ENCODE data around the gene CMPK2.

Gene CMPK2

DNA sequence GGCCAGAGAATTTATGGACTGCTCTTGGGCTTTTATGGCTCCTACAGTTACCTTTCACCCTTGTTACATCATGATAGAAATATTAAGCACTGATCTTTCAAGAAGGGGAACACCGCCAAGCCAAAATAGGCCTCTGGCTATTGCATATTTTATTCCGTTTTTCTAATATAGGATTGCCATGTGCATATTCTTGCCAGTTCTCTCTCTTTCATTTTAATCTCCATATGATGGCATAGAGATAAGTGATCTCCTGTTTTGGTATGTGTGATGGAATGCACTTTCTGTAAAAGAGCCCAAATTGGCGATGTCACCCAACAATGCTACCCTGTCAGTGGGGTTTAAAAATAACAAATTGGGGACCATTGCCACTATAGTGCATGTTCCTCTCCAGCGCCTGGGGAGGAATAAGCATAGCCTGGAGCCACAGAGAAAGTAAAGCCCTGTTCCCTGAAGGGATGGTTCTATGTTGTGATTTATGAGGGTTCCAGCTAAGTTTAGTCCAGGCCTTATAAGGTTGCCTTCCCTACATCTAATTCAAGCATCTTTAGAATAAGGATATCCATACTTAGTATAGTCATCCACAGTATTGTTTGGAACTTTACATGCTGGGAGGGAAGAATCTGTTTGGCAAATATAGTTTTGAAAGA, 26.9 kb downstream of the CMPK2 start:
- no peak for DNase-seq

DNA sequence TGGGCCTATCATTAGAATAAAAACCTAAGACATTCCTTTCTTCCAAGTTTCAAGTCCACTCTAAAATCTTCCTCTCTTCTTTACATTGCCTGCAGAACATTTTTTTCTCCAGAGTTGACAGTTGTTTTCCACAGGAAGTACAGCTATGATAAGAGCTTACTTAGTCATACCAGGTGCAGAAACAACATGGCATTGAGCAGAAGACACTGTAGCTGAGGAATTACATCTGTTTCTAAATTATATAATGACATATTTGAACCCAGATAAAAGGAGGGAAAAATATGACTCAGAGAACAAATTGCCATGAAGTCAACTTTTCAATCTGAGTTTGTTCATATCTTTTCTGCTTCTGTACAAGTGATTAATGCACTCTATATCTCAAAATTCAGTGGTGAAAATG, 30.2 kb downstream of the CMPK2 start:
- no peak for DNase-seq

DNA sequence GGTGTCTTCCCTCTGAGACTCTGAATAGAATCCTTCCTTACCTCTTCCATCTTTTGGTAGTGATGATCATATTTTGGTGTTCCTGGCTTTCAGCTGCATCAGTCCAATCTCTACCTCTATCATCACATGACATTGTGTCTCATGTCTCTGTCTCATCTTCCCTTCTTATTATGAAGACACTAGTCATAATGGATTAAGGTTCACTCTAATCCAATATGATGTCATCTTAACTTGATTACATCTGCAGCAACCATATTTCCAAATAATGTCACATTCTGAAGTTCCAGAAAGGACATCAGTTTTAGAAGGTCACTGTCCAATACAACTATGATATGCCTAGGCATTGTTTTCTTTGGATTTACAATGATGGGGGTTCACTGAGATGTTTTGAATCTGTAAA, 31.5 kb downstream of the CMPK2 start:
- DNase-seq = no peak

DNA sequence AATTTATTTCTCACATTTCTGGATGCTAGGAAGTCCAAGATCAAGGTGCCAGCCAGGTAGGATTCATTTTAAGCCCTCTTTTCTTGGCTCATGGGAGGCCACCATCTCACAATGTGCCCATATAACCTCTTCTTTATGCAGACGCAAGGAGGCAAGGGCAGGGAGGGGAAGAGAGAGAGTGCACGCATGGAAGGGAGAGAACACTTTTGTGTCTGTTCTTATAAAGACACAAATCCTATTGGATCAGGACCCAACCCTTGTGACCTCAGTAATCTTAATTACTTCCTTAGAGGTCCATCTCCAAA, 32.5 kb downstream of the CMPK2 start:
- DNase-seq = no peak

DNA sequence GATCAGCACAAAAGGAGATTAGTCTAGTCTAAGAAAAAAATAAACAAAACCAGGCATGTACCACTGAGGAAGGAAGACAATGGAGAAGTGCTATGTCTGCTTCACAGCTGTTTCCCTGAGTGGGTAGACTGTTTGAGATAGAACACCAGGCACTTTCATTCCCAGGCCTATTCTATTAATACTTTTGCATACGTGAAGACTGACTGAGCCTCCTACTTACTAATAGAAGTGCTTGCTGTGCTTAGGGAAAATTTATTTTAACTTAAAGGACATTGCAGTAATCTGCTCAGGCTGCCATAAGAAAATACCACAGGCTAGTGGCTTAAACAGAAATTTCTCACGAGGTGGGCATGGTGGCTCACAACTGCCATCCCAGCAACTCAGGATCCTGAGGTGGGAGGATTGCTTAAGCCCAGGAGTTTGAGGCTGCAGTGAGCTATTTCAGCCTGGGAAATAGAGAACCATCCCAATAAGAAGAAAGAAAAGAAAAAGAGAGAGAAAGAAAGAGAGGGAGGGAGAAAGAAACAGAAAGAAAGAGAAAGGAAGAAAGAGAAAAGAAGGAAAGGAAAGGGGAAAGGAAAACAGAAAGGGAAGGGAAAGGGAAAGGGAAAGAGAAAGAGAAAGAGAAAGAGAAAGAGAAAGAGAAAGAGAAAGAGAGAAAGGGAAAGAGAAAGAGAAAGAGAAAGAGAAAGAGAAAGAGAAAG, 33.0 kb downstream of the CMPK2 start:
- no peak for DNase-seq

DNA sequence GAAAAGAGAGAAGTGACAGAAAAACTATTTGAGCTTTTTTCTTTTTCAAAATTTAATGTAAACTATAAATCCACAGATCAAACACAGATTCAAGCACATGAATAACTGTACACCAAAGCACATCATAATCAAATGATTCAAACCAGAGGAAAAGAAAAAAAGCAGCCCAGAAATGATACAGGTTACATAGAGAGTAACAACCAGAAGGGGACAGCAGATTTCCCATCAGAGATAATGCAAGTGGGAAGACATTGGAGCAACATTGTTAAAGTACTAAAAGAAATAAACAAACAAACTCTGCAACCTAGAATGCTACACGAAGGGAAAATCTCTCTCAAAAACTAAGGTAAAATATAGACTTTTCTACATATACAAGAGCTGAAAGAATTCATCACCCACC, 34.5 kb downstream of the CMPK2 start:
- no peak for DNase-seq

DNA sequence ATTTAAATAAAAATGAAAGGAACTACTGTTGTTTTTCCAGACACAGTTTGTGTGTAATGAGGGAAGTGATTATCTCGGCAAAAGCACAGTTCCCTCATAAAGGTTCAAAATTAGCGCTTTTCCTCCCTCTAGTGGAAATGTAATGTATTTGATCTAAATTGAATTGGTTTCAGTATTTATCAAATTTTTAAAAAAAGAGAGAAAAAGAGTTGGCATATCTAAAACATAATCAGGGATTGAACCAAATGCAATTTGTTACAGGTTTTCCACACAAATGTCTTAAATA, 37.5 kb downstream of the CMPK2 start:
- no peak for DNase-seq

DNA sequence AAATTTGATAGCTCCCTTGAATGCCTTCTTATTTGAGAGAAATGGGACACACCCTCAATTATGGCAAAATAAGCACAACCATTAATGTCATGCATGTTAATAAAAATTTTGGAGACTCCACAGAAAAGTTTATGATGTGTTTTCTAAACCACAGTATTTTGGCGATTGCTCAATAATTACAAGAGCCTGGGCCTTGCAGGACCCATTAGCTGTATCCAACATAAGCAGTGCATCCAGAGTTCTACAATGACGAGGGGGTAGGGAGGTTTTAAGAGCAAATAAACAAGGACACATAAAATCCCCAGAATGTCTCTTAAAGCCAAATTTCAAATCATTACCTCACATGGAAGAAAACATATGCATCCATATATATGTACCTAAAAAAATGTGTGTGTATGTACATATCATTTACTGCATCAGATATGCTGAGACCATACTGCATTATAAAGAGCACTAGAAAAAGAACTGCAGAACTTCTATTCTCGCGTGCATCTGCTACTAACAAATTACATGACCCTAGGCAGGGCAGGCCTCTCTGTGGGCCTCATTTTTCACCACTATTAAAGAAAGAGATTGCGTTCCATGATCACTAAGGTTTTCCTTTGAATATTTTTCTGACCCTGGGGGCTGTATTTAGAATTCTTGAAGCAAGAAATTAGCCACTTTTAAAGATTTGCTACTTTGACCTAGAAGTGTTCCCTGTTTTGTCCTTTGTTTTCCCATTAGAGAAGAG, 38.0 kb downstream of the CMPK2 start:
- DNase-seq = no peak

DNA sequence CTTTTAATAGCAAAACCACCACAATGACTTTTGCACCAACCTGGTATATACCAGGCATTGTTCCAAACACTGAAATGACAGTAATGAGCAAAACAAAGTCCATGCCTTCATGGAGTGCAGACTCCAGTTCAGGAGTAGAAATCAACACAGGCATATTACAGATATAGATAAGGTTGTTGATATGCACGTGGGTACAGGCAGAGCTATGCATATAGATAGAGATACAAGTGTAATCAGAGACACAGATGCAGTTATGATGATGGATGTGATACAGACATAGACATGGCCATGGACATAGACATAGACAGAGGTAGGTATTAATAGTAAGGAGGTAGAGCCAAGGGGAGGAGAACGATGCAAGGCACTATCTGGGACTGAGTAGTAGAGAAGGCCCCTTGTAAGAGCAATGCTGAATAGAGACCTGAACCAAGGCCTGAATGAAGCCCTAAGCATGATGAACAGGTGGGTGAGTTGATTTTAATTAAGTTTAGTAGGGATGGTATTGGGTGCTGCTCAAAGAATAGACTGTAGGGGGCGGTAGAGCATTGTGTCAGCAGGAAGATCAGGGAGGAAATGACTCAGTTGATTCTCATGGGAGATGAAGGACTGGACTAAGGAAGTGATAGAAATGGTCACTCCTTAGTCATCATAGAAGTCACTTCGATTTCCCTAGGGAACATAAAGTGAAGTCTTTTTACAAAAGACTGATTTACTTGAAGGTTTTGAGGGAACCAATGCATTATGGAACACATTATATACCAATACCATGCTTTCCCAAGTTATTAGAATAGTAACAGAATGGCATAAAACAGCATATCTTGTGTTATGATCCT, 39.4 kb downstream of the CMPK2 start:
- DNase-seq = peak; percentile 23

DNA sequence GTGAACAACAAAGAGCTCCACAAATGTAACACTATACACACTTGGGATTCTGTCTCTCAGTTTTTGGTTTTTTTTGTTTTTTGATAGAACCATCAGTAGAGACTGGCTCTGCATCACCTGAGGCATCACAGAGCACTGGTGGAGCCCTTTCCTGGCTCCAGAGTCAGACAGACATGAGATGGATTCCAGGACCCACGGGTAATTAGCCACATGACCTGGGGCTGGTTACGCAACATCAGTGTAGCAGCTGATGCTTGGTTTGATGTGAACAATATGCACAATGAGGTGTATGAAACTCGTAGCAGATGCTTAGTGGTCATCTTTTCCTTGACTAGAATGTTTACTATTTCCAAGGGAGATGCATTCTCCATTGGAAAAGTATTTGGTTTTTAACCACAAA, 40.7 kb downstream of the CMPK2 start:
- DNase-seq = no peak

DNA sequence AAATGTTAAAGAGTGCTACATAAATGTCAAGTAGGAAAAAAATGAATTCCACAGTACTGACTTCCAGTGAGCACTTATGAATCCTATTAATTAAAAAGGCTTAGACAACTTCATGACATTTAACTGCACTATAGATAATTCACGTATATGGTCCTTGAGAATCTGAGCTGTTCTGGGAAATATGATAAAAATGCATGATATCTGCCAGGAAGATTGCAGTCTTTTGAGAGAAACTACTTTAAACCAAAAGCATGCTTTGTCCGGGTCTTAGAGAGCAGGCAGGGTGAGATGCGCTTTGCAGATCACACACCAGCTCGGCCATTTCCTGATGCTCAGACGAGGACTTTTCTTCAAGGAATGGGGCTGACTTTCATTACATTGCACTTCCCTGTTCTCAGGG, 42.6 kb downstream of the CMPK2 start:
- no peak for DNase-seq

DNA sequence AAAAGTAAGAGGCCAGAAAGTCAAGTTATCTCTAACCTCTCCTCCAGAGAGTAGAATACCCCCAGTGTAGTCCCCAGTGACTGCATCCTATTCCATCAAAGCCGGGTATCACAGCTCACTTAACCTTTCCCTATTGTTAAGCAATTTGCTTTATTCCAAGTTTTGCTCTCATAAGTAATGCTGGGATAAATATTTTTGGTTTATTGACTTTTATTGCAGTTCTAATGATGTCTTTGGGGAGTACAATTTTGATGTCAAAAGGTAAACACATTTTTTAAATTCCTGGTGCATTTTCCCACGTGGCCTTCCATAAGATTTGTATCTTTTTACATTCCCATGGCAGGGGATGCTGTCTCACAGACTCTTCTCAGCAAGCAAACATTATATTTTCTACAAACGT, 43.3 kb downstream of the CMPK2 start:
- no peak for DNase-seq

DNA sequence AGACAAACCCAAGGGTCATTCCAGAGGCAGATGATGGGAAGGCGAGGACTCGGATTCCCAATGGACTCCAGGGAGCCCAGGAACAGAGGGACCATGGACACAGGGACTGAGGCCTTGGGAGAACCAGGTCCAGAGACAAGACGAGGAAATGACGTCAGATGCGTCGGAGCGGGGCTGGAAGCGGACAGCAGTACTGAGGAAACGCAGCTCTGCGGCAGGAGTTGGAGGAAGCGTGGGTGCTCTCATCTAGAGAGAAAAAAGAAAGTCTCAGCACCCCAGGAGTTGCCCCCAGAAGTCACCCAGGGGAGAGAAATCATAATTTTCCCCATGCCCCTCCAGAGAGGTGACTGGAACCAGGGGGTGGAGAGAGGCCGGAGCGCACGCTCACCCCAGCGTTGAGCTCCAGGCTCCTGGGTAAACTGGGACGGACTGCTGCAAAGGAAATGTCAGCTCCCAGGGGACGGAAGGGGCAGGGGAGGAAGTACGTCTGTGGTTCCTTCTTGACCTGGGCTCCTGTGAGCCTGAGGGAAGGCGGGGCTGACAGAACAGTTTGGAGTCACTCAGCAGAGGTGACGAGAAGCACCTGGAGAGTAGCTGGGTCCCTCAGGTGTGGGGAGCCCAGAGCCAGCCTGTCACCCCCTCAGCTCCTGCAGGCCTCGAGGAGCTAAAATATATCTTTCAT, 44.7 kb downstream of the CMPK2 start:
- DNase-seq = no peak

DNA sequence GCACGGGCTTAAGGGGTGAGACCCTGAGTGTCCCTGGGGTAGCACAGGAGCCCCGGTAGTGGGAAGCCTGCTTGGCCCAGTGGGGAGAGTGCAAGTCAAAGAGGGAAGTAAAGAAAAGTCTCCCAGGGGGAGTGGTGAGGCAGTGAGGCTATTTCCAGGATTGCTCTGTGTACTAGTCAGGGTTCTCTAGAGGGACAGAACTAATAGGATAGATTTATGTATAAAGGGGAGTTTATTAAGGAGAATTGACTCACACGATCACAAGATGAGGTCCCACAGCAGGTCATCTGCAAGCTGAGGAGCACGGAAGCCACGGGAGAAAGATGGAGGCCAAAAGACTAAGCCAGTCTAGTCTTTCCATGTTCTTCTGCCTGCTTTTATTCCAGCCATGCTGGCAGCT, 45.5 kb downstream of the CMPK2 start:
- no peak for DNase-seq

DNA sequence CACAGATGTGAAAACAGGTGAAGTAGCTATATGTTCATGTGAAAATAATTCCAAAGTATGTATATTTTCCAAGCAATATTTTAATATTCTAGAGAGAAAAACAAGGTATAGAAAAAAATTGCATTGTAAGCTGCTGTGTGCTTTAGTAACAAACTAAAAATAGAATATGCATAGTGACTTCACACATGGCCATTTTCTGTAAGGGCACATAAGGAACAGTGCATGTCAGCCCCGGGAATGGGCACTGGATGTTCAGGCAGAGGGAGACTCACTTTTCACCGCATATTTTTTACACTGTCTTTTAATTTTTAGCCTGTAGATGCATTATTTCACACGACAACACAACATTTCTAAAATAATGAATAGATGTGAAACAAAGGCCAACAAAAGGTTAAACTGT, 46.0 kb downstream of the CMPK2 start:
- no peak for DNase-seq

DNA sequence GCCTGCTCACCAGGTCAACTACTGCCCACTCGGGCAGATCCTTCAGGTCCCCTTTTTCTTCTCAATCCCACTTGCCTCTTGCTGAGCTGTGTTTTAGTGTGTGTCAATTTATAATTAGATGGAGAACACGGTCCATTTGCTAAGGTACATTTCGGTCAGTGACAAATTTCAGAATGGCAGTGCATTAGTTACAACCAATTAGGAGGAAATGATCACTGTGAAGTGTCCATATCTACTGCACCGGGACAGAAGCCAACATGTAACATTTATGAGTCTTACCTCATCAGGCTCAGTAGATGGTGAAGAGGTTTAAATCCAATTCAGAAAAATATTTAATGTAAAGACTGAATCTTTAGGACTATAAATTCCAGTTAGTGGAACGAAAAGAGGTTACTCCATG, 47.7 kb downstream of the CMPK2 start:
- no peak for DNase-seq

DNA sequence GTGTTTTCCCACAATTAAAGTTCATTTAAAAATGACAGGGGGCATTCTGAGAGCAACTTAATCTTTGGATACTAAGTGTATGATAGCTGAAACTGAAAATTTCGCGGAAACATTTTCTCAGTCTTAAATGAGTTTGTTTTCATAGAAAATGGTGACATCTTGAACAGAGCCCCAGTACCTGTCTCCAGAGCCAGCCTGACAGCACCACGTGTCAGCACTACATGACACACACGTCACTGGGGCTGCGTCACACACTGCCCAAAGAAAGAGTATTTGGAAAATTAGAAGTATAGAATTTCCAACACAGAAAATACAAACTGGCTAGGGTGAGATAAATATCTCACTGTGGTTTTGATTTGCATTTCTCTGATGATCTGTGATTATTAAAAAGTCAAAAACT, 50.8 kb downstream of the CMPK2 start:
- no peak for DNase-seq

DNA sequence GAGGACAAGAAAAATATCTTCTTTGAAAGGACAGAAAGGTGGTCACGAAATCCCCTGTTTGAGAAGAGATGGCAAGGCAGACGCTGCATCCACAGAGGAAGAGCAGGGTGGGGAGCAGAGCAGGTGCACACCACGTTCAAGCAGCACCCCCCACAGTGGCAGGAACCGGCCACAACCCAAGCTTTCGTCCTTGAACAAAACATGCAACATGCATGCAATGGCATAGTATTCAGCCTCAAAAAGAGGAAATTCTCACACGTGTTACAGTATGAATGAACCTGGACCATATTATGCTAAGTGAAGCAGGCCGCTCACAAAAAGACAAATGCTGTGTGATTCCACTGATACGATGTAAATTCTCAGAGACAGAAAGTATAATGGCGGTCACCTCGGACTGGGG, 51.4 kb downstream of the CMPK2 start:
- no peak for DNase-seq

DNA sequence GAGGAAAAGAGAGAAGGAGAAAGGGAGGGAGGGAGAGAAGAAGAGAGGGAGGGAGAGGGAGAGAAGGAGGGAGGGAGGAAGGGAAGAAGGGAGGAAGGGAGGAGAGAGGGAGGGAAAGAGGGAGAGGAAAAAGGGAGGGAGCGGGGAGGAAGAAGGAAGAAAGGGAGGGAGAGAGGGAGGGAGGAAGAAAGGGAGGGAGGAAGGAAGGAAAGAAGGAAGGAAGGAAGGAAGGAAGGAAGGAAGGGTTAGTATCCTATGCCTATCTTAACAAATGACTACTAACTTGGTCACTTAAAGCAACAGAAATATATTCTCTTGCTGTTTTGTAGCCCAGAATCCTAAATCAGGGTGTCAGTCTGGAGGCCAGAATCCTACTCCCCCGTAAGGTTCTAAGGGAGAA, 52.1 kb downstream of the CMPK2 start:
- no peak for DNase-seq

DNA sequence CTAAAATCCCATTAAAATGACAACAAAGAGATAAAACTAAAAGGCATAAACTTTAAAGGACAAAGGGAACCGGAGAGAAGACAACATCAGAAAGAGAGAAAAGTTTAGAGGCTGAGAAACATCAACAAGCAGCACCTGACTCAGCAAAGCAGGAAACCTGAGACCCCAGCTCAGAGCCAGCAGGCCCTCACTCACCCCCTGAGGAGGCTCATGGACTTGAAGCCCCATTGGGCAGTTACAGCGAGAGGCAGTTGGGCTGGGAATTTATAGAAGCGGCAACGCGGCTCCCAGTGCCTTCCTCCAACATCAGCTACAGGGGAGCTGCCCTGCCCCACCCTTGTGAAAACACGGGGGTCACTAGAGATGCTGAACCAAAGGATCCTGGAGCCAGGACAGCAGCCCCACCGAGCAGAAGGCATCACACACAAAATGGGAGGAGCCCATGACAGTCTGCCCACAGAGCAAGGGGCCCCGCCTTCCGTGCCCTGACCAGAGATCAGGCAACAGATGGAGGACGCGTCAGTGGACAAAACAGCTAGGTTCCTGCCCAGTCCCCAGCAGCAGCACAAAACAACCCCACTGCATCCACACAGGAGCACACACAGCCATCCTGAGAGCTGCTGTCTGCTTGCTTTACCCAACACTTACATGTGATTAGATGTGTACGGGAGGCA, 52.7 kb downstream of the CMPK2 start:
- no peak for DNase-seq

DNA sequence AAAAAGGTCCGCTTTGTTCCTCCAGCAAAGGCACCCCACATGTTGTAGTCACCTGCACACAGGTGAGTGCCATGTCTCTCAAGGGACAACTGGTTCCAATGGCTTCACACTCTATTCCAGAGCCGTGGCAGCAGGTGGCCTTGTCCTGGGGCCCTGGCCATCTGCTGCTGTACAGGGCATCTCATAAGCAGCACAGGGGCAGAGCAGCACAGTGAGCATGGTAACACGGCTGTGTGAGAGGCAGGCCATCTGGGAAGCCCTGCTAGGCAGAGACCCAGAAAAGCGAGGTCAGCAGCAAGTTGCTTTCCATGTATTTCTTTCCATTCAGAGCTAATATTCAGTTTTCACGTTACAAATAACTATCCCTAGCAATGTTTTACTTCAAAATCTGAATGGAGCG, 54.7 kb downstream of the CMPK2 start:
- no peak for DNase-seq

DNA sequence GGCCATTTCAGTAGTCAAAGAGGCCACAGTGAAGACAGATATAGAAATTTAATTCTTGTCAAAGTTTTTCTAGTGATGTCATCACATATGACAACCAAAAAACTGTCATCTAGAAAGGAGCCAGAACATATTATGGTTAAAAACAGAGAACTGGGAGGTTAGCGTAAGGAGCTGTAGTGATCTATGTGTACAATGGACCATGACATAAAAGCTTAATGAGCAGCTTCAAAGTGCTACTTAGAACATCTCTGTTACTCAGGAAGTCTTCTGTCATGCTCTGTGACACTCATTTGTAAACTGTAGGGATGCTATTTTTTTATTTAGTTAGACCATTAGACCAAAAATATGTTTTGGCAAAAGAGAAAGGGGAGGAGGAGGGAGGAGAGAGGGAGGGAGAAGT, 57.3 kb downstream of the CMPK2 start:
- no peak for DNase-seq

DNA sequence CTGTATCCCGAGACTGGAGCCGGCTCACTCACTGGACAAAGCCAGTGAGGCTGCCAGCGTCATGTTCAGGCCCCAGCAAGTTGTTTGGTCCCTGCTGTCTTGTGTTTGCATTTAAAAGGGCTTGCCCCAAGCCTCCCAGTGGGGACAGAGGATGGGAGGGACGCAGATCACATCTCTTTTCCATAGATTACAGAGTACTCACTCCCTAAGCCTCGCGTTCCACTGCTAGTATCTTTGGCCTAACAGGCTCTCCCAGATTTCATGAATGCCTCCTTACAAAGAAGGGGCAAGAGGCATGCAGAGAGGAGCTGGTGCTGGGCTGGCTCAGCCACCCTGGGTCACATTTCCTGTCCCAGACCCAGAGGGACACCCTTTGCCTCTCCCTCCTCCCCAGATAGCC, 59.1 kb downstream of the CMPK2 start:
- DNase-seq = no peak

Data from T-helper 9 cell (primary cell).